Activated CD4-positive, alpha-beta T cell treated with anti-CD3 and anti-CD28 coated beads for 36 hours (primary cell): ENCODE data around the gene KLHL5. TPM values are rescaled to one million over a fixed set of nuclear protein-coding genes. Genes with fewer than 3 reads are reported as not detected.

Experiments
- ATAC-seq: fragments of 200-7000 bp; cut with Tn5 transposase; one replicate; pipeline ENCODE4 v1.10.0; 2021; ENCODE audit warnings: mild to moderate bottlenecking, moderate library complexity
- CTCF ChIA-PET: fragments of 350-600 bp; sonication (Branson Sonifier 250); formaldehyde crosslinking; loops from one replicate; lab custom pipeline; 2021; ENCODE audit warnings: antibody characterized with exemption; lab: Charles Lee
- POLR2A ChIA-PET: fragments of 350-600 bp; sonication (Branson Sonifier 250); formaldehyde crosslinking; loops from one replicate; lab custom pipeline; 2021; ENCODE audit warnings: antibody characterized with exemption, inconsistent platforms; lab: Charles Lee
- DNase-seq: peaks from one replicate; pipeline ENCODE4 v3.0.0-alpha.2; 2020
- H3K27ac Mint-ChIP-seq: one replicate; pipeline ENCODE4 v1.8.0; 2021; ENCODE audit warnings: mixed read lengths
- H3K27me3 Mint-ChIP-seq: one replicate; pipeline ENCODE4 v1.8.0; 2021; ENCODE audit warnings: mixed read lengths
- H3K36me3 Mint-ChIP-seq: one replicate; pipeline ENCODE4 v1.8.0; 2021; ENCODE audit warnings: low read depth, mixed read lengths
- H3K4me1 Mint-ChIP-seq: one replicate; pipeline ENCODE4 v1.8.0; 2021; ENCODE audit warnings: mixed read lengths
- H3K4me3 Mint-ChIP-seq: one replicate; pipeline ENCODE4 v1.8.0; 2021; ENCODE audit warnings: mild to moderate bottlenecking, moderate library complexity, mixed read lengths
- H3K9me3 Mint-ChIP-seq: one replicate; pipeline ENCODE4 v1.8.0; 2021; ENCODE audit warnings: low read depth, mixed read lengths
- intact Hi-C, 2 experiments: fragments of 100-400 bp; cut with DNase I in 1 of 2; cut with micrococcal nuclease in 1 of 2; formaldehyde crosslinking; loops; one replicate each; pipeline versions ENCODE4 v1.14.2 to v1.15.1; 2022 to 2024; cut with DNase I, micrococcal nuclease
- total RNA-seq, 2 experiments: library from RNA; stranded (reverse); gene quantifications; one replicate each; pipeline ENCODE4 v1.2.3, GENCODE V29; 2021

Gene KLHL5
- total RNA-seq: 10 to 100 TPM; 11.6 to 14.3 TPM

- H3K4me3 Mint-ChIP-seq: no peak within 1 kb of the TSS
- no peak for DNase-seq
- H3K36me3 Mint-ChIP-seq: peaks cover 2% of the 10 kb centered on the region
- H3K27ac Mint-ChIP-seq: no peak within 1 kb of the TSS
- intact Hi-C loops: no loop called here
- H3K4me1 Mint-ChIP-seq: peaks cover 25% of the 10 kb centered on the region
- H3K9me3 Mint-ChIP-seq: no peaks in the 10 kb centered on the region
- no peak for ATAC-seq
- CTCF ChIA-PET: no interaction called here
- POLR2A ChIA-PET: no interaction called here
- H3K27me3 Mint-ChIP-seq: no peaks in the 10 kb centered on the region
These were observed at the start of gene KLHL5 for GRCh38 chr4:39062094-39062769. KLHL5 (plus strand) TSS chr4:39062232; CDS start chr4:39062653, 421 bp downstream.

DNA sequence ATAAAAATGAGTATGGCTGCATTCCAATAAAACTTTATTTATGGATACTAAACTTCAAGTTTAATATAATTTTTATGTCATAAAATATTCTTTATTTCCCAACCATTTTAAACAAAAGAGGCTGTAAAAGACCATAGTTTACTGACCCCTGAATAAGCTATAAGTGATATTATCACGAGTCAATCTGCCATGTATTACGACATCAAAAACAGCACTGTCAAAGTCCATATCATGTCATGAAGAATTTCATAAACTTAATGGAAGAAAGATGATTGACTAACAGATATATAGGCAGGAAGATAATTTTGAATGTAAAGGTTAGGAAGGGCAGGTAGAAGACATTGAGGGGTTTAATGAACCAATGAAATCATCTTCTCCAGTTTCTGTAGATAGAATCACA lies 48.0 kb upstream of the KLHL5 start:
- ChIA-PET CTCF (no interaction called here), POLR2A (no interaction called here)
- H3K9me3 Mint-ChIP-seq: peaks cover 9% of the 10 kb centered on the region
- H3K4me1 Mint-ChIP-seq: peaks cover 8% of the 10 kb centered on the region
- H3K27me3 Mint-ChIP-seq: no peaks in the 10 kb centered on the region
- ATAC-seq: no peak
- no peak overlapping the region for H3K27ac Mint-ChIP-seq
- no peak for DNase-seq
- H3K4me3 Mint-ChIP-seq: no peak overlapping the region
- intact Hi-C loops: no loop called here
- peaks cover 25% of the 10 kb centered on the region for H3K36me3 Mint-ChIP-seq

- intact Hi-C loops: no loop called here
These were observed 41.9 kb upstream of the KLHL5 start for GRCh38 chr4:39020130-39020529.

DNA sequence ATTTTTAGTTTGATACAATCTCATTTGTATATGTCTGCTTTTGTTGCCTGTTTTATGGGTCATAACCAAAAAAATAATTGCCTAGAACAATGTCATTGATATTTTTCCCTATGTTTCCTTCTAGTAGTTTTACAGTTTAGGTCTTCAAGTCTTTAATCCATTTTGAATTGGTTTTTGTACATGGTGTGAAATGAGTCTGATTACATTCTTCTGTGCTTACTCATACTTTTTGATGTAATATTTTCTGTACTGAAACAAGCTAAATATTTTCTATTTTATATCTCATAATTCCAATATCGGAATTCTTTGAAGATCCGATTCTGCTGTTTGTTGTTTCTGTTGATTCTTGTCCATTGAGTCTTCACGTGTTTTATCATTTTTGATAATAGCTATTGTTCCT lies 40.4 kb upstream of the KLHL5 start:
- ATAC-seq (no peak), DNase-seq (no peak)
- POLR2A ChIA-PET: no interaction called here
- Mint-ChIP-seq H3K36me3 (peaks cover 23% of the 10 kb centered on the region), H3K27ac (no peak overlapping the region), H3K27me3 (no peaks in the 10 kb centered on the region), H3K9me3 (peaks cover 16% of the 10 kb centered on the region), H3K4me3 (no peak overlapping the region), H3K4me1 (peaks cover 8% of the 10 kb centered on the region)
- CTCF ChIA-PET: interaction anchor here (1.9 kb wide), 1 partner anchor 112 kb away, joined by 5 read pairs; no protein-coding TSS in a partner anchor
- intact Hi-C loops: no loop called here

More at GRCh38 chr4:39020130-39020529, 41.9 kb upstream of the KLHL5 start:
- ATAC-seq (no peak), DNase-seq (no peak)
- Mint-ChIP-seq H3K4me3 (no peak overlapping the region), H3K27me3 (no peaks in the 10 kb centered on the region), H3K27ac (no peak overlapping the region), H3K4me1 (peaks cover 3% of the 10 kb centered on the region), H3K9me3 (peaks cover 19% of the 10 kb centered on the region), H3K36me3 (peaks cover 33% of the 10 kb centered on the region)
- POLR2A ChIA-PET: no interaction called here
- CTCF ChIA-PET: no interaction called here

DNA sequence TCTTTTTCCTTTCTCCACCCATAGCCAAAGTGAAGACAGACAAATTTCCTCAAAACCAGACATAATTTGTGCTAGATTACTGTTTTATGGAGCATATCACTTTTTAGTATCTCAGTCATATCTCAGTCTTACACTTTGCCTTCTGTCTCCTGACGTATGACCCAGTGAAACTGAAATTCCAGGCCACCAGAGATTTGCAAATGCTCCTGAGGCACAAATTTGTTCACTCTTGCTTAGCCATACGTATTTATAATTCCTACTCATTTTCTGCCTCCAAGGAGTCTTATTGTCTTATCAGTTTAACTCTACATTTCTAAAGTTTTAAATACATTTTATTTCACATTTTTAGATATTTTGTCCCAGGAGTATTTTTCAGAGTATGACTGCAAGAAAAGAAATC lies 39.8 kb upstream of the KLHL5 start:
- Mint-ChIP-seq H3K27ac (no peak overlapping the region), H3K4me1 (peaks cover 7% of the 10 kb centered on the region), H3K9me3 (peaks cover 13% of the 10 kb centered on the region), H3K36me3 (peaks cover 22% of the 10 kb centered on the region), H3K27me3 (no peaks in the 10 kb centered on the region), H3K4me3 (no peak overlapping the region)
- POLR2A ChIA-PET: no interaction called here
- DNase-seq (no peak), ATAC-seq (no peak)
- intact Hi-C loops: no loop called here
- CTCF ChIA-PET: interaction anchor here (0.9 to 1.9 kb wide), 2 partner anchors 111 to 116 kb away, joined by 3 to 5 read pairs; no protein-coding TSS in a partner anchor

- Mint-ChIP-seq H3K36me3 (peaks cover 19% of the 10 kb centered on the region), H3K27ac (no peak overlapping the region), H3K9me3 (peaks cover 11% of the 10 kb centered on the region), H3K27me3 (no peaks in the 10 kb centered on the region), H3K4me3 (no peak overlapping the region), H3K4me1 (peaks cover 12% of the 10 kb centered on the region)
- intact Hi-C loops: no loop called here
- ChIA-PET CTCF (interaction anchor here (0.9 to 1.9 kb wide), 2 partner anchors 110 to 117 kb away, joined by 3 to 5 read pairs; no protein-coding TSS in a partner anchor), POLR2A (no interaction called here)
- DNase-seq: no peak
- no peak for ATAC-seq
These were observed 39.0 kb upstream of the KLHL5 start for GRCh38 chr4:39023059-39023458.

GRCh38 chr4:39024311-39024865 lies 37.6 kb upstream of the KLHL5 start:
- Mint-ChIP-seq H3K27ac (no peak overlapping the region), H3K27me3 (no peaks in the 10 kb centered on the region), H3K4me3 (no peak overlapping the region), H3K4me1 (peaks cover 22% of the 10 kb centered on the region), H3K36me3 (peaks cover 20% of the 10 kb centered on the region), H3K9me3 (peaks cover 11% of the 10 kb centered on the region)
- intact Hi-C loops: no loop called here
- ATAC-seq (no peak), DNase-seq (no peak)
- CTCF ChIA-PET: interaction anchor here (0.6 to 1.3 kb wide), 3 partner anchors 39 to 316 kb away, joined by 3 read pairs; no protein-coding TSS in a partner anchor
- POLR2A ChIA-PET: interaction anchor here (0.6 kb wide), 1 partner anchor 160 kb away, joined by 3 read pairs; no protein-coding TSS in a partner anchor

DNA sequence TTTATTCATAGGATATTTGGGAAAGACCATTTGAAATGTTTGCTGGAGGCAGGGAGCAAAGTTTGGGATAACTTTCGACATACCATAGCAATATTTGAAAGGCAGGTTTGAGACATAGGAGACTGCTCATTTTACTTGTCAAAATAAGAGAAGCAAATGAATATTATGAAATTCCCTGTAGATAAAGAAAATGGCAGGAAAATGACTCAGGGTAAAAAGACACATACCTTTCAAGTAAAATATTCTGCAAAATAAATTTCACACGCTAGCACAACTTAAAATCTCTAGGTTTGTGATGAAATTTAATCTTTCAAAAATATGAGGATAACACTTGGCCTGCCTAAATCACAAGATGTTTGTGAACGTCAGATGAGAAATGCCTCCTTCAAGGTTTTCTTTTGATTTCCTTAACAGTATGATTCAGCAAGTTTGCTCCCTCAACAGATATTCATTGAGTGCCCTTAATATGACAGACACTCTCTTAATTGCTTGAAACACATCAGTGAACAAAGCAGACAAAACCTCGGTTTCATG lies 36.4 kb upstream of the KLHL5 start:
- Mint-ChIP-seq H3K36me3 (peaks cover 20% of the 10 kb centered on the region), H3K27me3 (no peaks in the 10 kb centered on the region), H3K4me3 (no peak overlapping the region), H3K9me3 (peaks cover 11% of the 10 kb centered on the region), H3K27ac (peak overlapping the region; percentile 10), H3K4me1 (peaks cover 26% of the 10 kb centered on the region)
- POLR2A ChIA-PET: no interaction called here
- CTCF ChIA-PET: no interaction called here
- ATAC-seq (no peak), DNase-seq (no peak)
- intact Hi-C loops: no loop called here

DNA sequence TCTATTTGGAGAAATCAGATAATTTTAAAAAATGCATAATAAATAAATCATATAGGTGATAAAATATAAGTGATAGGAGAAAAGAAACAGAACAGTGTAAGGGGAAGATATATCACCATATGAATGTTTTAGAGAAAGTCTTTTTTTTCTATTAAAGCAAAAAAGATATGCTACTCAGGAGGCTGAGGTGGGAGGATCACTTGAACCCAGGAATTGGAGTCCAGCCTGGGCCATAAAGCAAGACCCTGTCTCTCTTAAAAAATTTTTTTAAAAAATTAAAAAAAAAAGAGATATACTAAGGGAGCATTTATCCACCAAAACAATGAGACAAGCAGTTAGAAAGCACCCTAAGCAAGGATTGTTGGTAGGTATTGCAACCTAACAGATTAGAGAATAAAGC lies 35.9 kb upstream of the KLHL5 start:
- Mint-ChIP-seq H3K36me3 (peaks cover 20% of the 10 kb centered on the region), H3K4me3 (no peak overlapping the region), H3K27ac (peak overlapping the region; percentile 10), H3K4me1 (peaks cover 26% of the 10 kb centered on the region), H3K27me3 (no peaks in the 10 kb centered on the region), H3K9me3 (peaks cover 11% of the 10 kb centered on the region)
- no peak for ATAC-seq
- ChIA-PET CTCF (no interaction called here), POLR2A (no interaction called here)
- intact Hi-C loops: no loop called here
- no peak for DNase-seq

GRCh38 chr4:39029752-39030694 lies 32.0 kb upstream of the KLHL5 start:
- H3K4me1 Mint-ChIP-seq: peaks cover 48% of the 10 kb centered on the region
- DNase-seq (peak; percentile 22), ATAC-seq (peak; percentile 24)
- H3K9me3 Mint-ChIP-seq: no peaks in the 10 kb centered on the region
- H3K4me3 Mint-ChIP-seq: peak overlapping the region; percentile 77
- ChIA-PET CTCF (interaction anchor here (0.7 to 3.8 kb wide), 15 partner anchors 13 to 128 kb away, joined by 3 to 12 read pairs (median 3); no protein-coding TSS in a partner anchor), POLR2A (interaction anchor here (0.6 to 1.5 kb wide), 2 partner anchors 14 to 75 kb away, joined by 3 to 8 read pairs; no protein-coding TSS in a partner anchor)
- intact Hi-C loops: loop anchor here (2.0 to 10.0 kb wide), 8 partner anchors 73 to 865 kb away; partner anchors contain the start of genes KLF3 (in 1 of the 2), LIAS (in 1 of the 2) and RPL9 (in 1 of the 2)
- peaks cover 4% of the 10 kb centered on the region for H3K36me3 Mint-ChIP-seq
- no peaks in the 10 kb centered on the region for H3K27me3 Mint-ChIP-seq
- H3K27ac Mint-ChIP-seq: peak overlapping the region; percentile 83
